Activated CD8-positive, alpha-beta T cell treated with anti-CD3 and anti-CD28 coated beads, Interleukin-2, amount 10 ng/mL, durations not matched to agents 7 days and 5 days (primary cell): ENCODE data around the gene PAIP2B. TPM values are rescaled to one million over a fixed set of nuclear protein-coding genes. Genes with fewer than 3 reads are reported as not detected.
"Not testable (repeated sequence)": the region's sequence is repeated elsewhere in the genome, so short reads cannot be mapped to it uniquely, and the experiment has no call there.

Experiments used
- ATAC-seq: fragments of 150-1000 bp; cut with Tn5 transposase; one replicate; pipeline ENCODE4 v1.10.0; 2021; ENCODE audit warnings: moderate library complexity
- CTCF ChIA-PET: fragments of 350-600 bp; sonication (Branson Sonifier 250); formaldehyde crosslinking; loops from one replicate; lab custom pipeline; 2021; ENCODE audit warnings: antibody characterized with exemption; lab: Charles Lee
- POLR2A ChIA-PET: fragments of 350-600 bp; sonication (Branson Sonifier 250); formaldehyde crosslinking; loops from one replicate; lab custom pipeline; 2021; ENCODE audit warnings: antibody characterized with exemption; lab: Charles Lee
- DNase-seq: peaks from one replicate; pipeline ENCODE4 v3.0.0-alpha.2; 2020
- H3K27ac Mint-ChIP-seq: one replicate; pipeline ENCODE4 v1.8.0; 2021; ENCODE audit warnings: mild to moderate bottlenecking, mixed read lengths
- H3K27me3 Mint-ChIP-seq: one replicate; pipeline ENCODE4 v1.8.0; 2021; ENCODE audit warnings: low read depth, mixed read lengths
- H3K36me3 Mint-ChIP-seq: one replicate; pipeline ENCODE4 v1.8.0; 2021; ENCODE audit warnings: low read depth, mixed read lengths
- H3K4me1 Mint-ChIP-seq: one replicate; pipeline ENCODE4 v1.8.0; 2021; ENCODE audit warnings: low read depth, mixed read lengths
- H3K4me3 Mint-ChIP-seq: one replicate; pipeline ENCODE4 v1.8.0; 2021; ENCODE audit warnings: mild to moderate bottlenecking, mixed read lengths
- H3K9me3 Mint-ChIP-seq: one replicate; pipeline ENCODE4 v1.8.0; 2022; ENCODE audit warnings: mixed read lengths; ENCODE audit not compliant: insufficient read depth
- total RNA-seq, 2 experiments: library from RNA; stranded (reverse); gene quantifications; one replicate each; pipeline ENCODE4 v1.2.3, GENCODE V29; 2021

PAIP2B gene
- total RNA-seq, 2 experiments from 2014 or later, result 1.3 to 1.5 TPM

- Mint-ChIP-seq H3K4me3 (no peak overlapping the region), H3K9me3 (no peaks in the 10 kb centered on the region), H3K27ac (no peak overlapping the region), H3K4me1 (no peaks in the 10 kb centered on the region), H3K27me3 (peaks cover 28% of the 10 kb centered on the region), H3K36me3 (no peaks in the 10 kb centered on the region)
- no peak for DNase-seq
- ATAC-seq, result no peak
- ChIA-PET POLR2A (no interaction called here), CTCF (interaction anchor here (1.0 kb wide), 1 partner anchor 88 kb away, joined by 3 read pairs; the partner anchor contains the start of gene ZNF638)
Measured at GRCh38 chr2:71243634-71244301, 16.9 kb upstream of the PAIP2B start.

GRCh38 chr2:71240794-71241193 lies 13.9 kb upstream of the PAIP2B start:
- H3K4me1 Mint-ChIP-seq, result no peaks in the 10 kb centered on the region
- no peaks in the 10 kb centered on the region for H3K9me3 Mint-ChIP-seq
- POLR2A ChIA-PET, result no interaction called here
- ATAC-seq, result no peak
- H3K27me3 Mint-ChIP-seq, result peaks cover 17% of the 10 kb centered on the region
- no peak for DNase-seq
- H3K4me3 Mint-ChIP-seq, result no peak overlapping the region
- CTCF ChIA-PET, result no interaction called here
- no peak overlapping the region for H3K27ac Mint-ChIP-seq
- H3K36me3 Mint-ChIP-seq, result no peaks in the 10 kb centered on the region

- no peaks in the 10 kb centered on the region for H3K36me3 Mint-ChIP-seq
- DNase-seq, result no peak
- H3K4me3 Mint-ChIP-seq, result no peak overlapping the region
- no peak for ATAC-seq
- peaks cover 12% of the 10 kb centered on the region for H3K27me3 Mint-ChIP-seq
- CTCF ChIA-PET, result no interaction called here
- POLR2A ChIA-PET, result no interaction called here
- H3K27ac Mint-ChIP-seq, result no peak overlapping the region
- H3K4me1 Mint-ChIP-seq, result no peaks in the 10 kb centered on the region
- no peaks in the 10 kb centered on the region for H3K9me3 Mint-ChIP-seq
Measured at GRCh38 chr2:71238089-71238488, 11.2 kb upstream of the PAIP2B start.

- H3K4me3 Mint-ChIP-seq, result no peak overlapping the region
- ATAC-seq, result no peak
- no peak overlapping the region for H3K27ac Mint-ChIP-seq
- H3K4me1 Mint-ChIP-seq, result no peaks in the 10 kb centered on the region
- H3K9me3 Mint-ChIP-seq, result no peaks in the 10 kb centered on the region
- no peak for DNase-seq
- ChIA-PET POLR2A (no interaction called here), CTCF (interaction anchor here (1.1 kb wide), 1 partner anchor 10 kb away, joined by 3 read pairs; no protein-coding TSS in a partner anchor)
- no peaks in the 10 kb centered on the region for H3K36me3 Mint-ChIP-seq
- H3K27me3 Mint-ChIP-seq, result peaks cover 12% of the 10 kb centered on the region
Measured at GRCh38 chr2:71235930-71236587, 9.2 kb upstream of the PAIP2B start.

- DNase-seq, POLR2A ChIA-PET, H3K4me1 Mint-ChIP-seq: not testable (repeated sequence)
Measured at GRCh38 chr2:71233072-71233471, 6.2 kb upstream of the PAIP2B start.

GRCh38 chr2:71226096-71226964 lies 573 bp downstream of the PAIP2B start:
- ChIA-PET POLR2A (interaction anchor here (0.6 to 2.4 kb wide), 8 partner anchors 48 to 1131 kb away, joined by 3 to 11 read pairs (median 4); partner anchors contain the start of genes MCEE, NAGK and ZNF638), CTCF (interaction anchor here (0.6 to 1.9 kb wide), 8 partner anchors 9 to 158 kb away, joined by 3 to 7 read pairs (median 3); partner anchors contain the start of gene NAGK)
- ATAC-seq (peak; percentile 49), DNase-seq (peak; percentile 37)
- Mint-ChIP-seq H3K9me3 (no peaks in the 10 kb centered on the region), H3K4me1 (peaks cover 17% of the 10 kb centered on the region), H3K27me3 (peaks cover 11% of the 10 kb centered on the region), H3K36me3 (no peaks in the 10 kb centered on the region), H3K27ac (peak overlapping the region; percentile 88), H3K4me3 (peak overlapping the region; percentile 97)

More at GRCh38 chr2:71233072-71233471, 6.2 kb upstream of the PAIP2B start:
- H3K4me3 Mint-ChIP-seq, H3K36me3 Mint-ChIP-seq, H3K27ac Mint-ChIP-seq, ATAC-seq, H3K9me3 Mint-ChIP-seq, CTCF ChIA-PET: not testable (repeated sequence)
- H3K27me3 Mint-ChIP-seq, result peaks cover 16% of the 10 kb centered on the region

- Mint-ChIP-seq H3K36me3 (no peaks in the 10 kb centered on the region), H3K4me1 (peaks cover 17% of the 10 kb centered on the region), H3K4me3 (no peak overlapping the region), H3K27ac (no peak overlapping the region), H3K27me3 (peaks cover 7% of the 10 kb centered on the region), H3K9me3 (no peaks in the 10 kb centered on the region)
- no peak for ATAC-seq
- POLR2A ChIA-PET, result interaction anchor here (0.6 kb wide), 1 partner anchor 15 kb away, joined by 3 read pairs; no protein-coding TSS in a partner anchor
- CTCF ChIA-PET, result interaction anchor here (0.8 to 1.4 kb wide), 2 partner anchors 8 to 51 kb away, joined by 3 read pairs; no protein-coding TSS in a partner anchor
- no peak for DNase-seq
Measured at GRCh38 chr2:71224935-71225334, 2.0 kb downstream of the PAIP2B start.

GRCh38 chr2:71224457-71224856 lies 2.4 kb downstream of the PAIP2B start:
- ChIA-PET CTCF (interaction anchor here (0.8 kb wide), 1 partner anchor 51 kb away, joined by 3 read pairs; no protein-coding TSS in a partner anchor), POLR2A (no interaction called here)
- ATAC-seq, result no peak
- peaks cover 17% of the 10 kb centered on the region for H3K4me1 Mint-ChIP-seq
- H3K27me3 Mint-ChIP-seq, result peaks cover 6% of the 10 kb centered on the region
- no peak overlapping the region for H3K4me3 Mint-ChIP-seq
- H3K9me3 Mint-ChIP-seq, result no peaks in the 10 kb centered on the region
- H3K27ac Mint-ChIP-seq, result no peak overlapping the region
- DNase-seq, result no peak
- H3K36me3 Mint-ChIP-seq, result no peaks in the 10 kb centered on the region

GRCh38 chr2:71223767-71224333 lies 3.1 kb downstream of the PAIP2B start:
- H3K27ac Mint-ChIP-seq, result no peak overlapping the region
- H3K9me3 Mint-ChIP-seq, result no peaks in the 10 kb centered on the region
- peaks cover 3% of the 10 kb centered on the region for H3K27me3 Mint-ChIP-seq
- no peaks in the 10 kb centered on the region for H3K36me3 Mint-ChIP-seq
- CTCF ChIA-PET, result interaction anchor here (0.9 kb wide), 1 partner anchor 53 kb away, joined by 3 read pairs; no protein-coding TSS in a partner anchor
- peaks cover 17% of the 10 kb centered on the region for H3K4me1 Mint-ChIP-seq
- ATAC-seq (no peak), DNase-seq (peak; percentile 25)
- H3K4me3 Mint-ChIP-seq, result no peak overlapping the region
- POLR2A ChIA-PET, result no interaction called here

GRCh38 chr2:71220743-71221142 lies 6.2 kb downstream of the PAIP2B start:
- POLR2A ChIA-PET, result no interaction called here
- DNase-seq, result no peak
- CTCF ChIA-PET, result no interaction called here
- H3K36me3 Mint-ChIP-seq, result no peaks in the 10 kb centered on the region
- peaks cover 7% of the 10 kb centered on the region for H3K4me1 Mint-ChIP-seq
- peaks cover 3% of the 10 kb centered on the region for H3K27me3 Mint-ChIP-seq
- ATAC-seq, result no peak
- no peak overlapping the region for H3K4me3 Mint-ChIP-seq
- H3K27ac Mint-ChIP-seq, result no peak overlapping the region
- no peaks in the 10 kb centered on the region for H3K9me3 Mint-ChIP-seq

- no peak for DNase-seq
- Mint-ChIP-seq H3K4me3 (no peak overlapping the region), H3K36me3 (no peaks in the 10 kb centered on the region), H3K27me3 (no peaks in the 10 kb centered on the region), H3K27ac (no peak overlapping the region), H3K4me1 (no peaks in the 10 kb centered on the region), H3K9me3 (no peaks in the 10 kb centered on the region)
- ATAC-seq, result no peak
- POLR2A ChIA-PET, result no interaction called here
- CTCF ChIA-PET, result interaction anchor here (1.3 to 1.4 kb wide), 2 partner anchors 9 to 11 kb away, joined by 3 read pairs; partner anchors contain the start of gene PAIP2B
Measured at GRCh38 chr2:71216501-71216900, 10.4 kb downstream of the PAIP2B start.
